Smooth muscle cell (in vitro differentiated cells): ENCODE results near the gene EFS. TPM values are rescaled to one million over a fixed set of nuclear protein-coding genes. Genes with fewer than 3 reads are reported as not detected.

Experiments used
- DNase-seq: peaks from one replicate; lab custom pipeline; 2025; ENCODE audit not compliant: unreplicated experiment; lab: John Stamatoyannopoulos, UW
- H2AFZ ChIP-seq: fragments of 200-600 bp; sonication (generic); 2 replicates; pipeline ENCODE4 v1.6.0; 2016; ENCODE audit warnings: antibody characterized with exemption, low read depth, mild to moderate bottlenecking
- H3F3A ChIP-seq: fragments of 200-600 bp; sonication (generic); 2 replicates; pipeline ENCODE4 v1.6.0; 2017; ENCODE audit warnings: antibody characterized with exemption, low read depth
- H3K27ac ChIP-seq: fragments of 200-600 bp; sonication (generic); 2 replicates; pipeline ENCODE4 v1.5.1; 2016; ENCODE audit warnings: low read depth, mild to moderate bottlenecking
- H3K27me3 ChIP-seq: fragments of 200-600 bp; sonication (generic); 2 replicates; pipeline ENCODE4 v1.6.1; 2016; ENCODE audit warnings: low read depth, mild to moderate bottlenecking
- H3K36me3 ChIP-seq: fragments of 200-600 bp; sonication (generic); 2 replicates; pipeline ENCODE4 v1.5.1; 2016; ENCODE audit warnings: low read depth
- H3K4me1 ChIP-seq: fragments of 200-600 bp; sonication (generic); 2 replicates; pipeline ENCODE4 v1.5.1; 2016; ENCODE audit warnings: low read depth
- H3K4me2 ChIP-seq: fragments of 200-600 bp; sonication (generic); 2 replicates; pipeline ENCODE4 v1.6.0; 2016; ENCODE audit warnings: mild to moderate bottlenecking
- H3K4me3 ChIP-seq: fragments of 200-600 bp; sonication (generic); 2 replicates; pipeline ENCODE4 v1.5.1; 2016; ENCODE audit warnings: mild to moderate bottlenecking
- H3K79me2 ChIP-seq: fragments of 200-600 bp; sonication (generic); 2 replicates; pipeline ENCODE4 v1.6.0; 2016; ENCODE audit warnings: low read depth, mild to moderate bottlenecking
- H3K9ac ChIP-seq: fragments of 200-600 bp; sonication (generic); 2 replicates; pipeline ENCODE4 v1.6.0; 2016; ENCODE audit warnings: low read depth
- H3K9me3 ChIP-seq: fragments of 200-600 bp; sonication (generic); replicated peaks from 2 replicates; pipeline ENCODE4 v1.5.1; 2016; ENCODE audit warnings: low read depth
- H4K20me1 ChIP-seq: fragments of 200-600 bp; sonication (generic); 2 replicates; pipeline ENCODE4 v1.6.0; 2016; ENCODE audit warnings: low read depth
- WGBS: methylation state at CpG from one replicate; pipeline ENCODE4 v1.1.7; 2016; ENCODE audit warnings: low lambda C conversion rate; 5-methylcytosine and 5-hydroxymethylcytosine counted together
- polyA plus RNA-seq: library from polyadenylated mRNA; unstranded; fragments of >200 nt; fragmentation: Nextera tagmentation; extraction: Ambion mirVana; gene quantifications from 2 replicates; pipeline ENCODE4 v1.2.1, GENCODE V29; 2016
- total RNA-seq: library from RNA; depleted of rRNA; stranded (reverse); fragments of >200 nt; gene quantifications from 2 replicates; pipeline ENCODE4 v1.2.3, GENCODE V29; 2014
- TF ChIP-seq, protein P1 (sequence below): fragments of 200-600 bp; sonication (generic); IDR thresholded peaks from 2 replicates; pipeline ENCODE4 v1.5.1; 2017; ENCODE audit warnings: borderline replicate concordance, mild to moderate bottlenecking, antibody characterized with exemption; ENCODE audit not compliant: insufficient read depth, poor library complexity, severe bottlenecking

The EFS gene
- total and polyA plus RNA-seq, 2 experiments from 2014 or later, result 23.9 to 41.3 TPM

DNA sequence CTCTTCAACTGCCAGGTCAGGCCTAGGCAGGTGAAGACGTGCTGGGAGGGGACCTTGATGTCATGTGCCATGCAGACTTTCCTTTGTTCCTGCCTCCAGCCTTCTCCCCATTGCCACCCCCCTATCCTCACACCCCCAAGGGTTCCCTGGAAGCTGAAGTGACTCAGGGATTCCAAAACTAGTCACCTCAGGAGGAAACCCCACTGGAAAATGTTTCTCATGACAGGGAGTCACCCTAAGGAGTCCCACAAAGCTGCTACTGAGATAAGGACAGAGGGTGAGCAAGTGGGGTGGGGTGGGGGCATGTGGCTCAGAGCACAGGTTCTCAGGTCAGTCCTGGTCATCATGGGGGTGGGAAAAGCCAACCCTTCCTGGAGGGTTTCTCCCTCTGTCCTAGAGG is 5.2 kb upstream of the EFS start:
- Histone ChIP-seq H3K79me2 (peaks cover 4% of the 10 kb centered on the region), H3K4me1 (peaks cover 10% of the 10 kb centered on the region), H3K36me3 (no peaks in the 10 kb centered on the region), H3K9ac (no peak overlapping the region), H3K9me3 (no peaks in the 10 kb centered on the region), H3F3A (peaks cover 12% of the 10 kb centered on the region), H4K20me1 (no peaks in the 10 kb centered on the region), H3K27ac (no peak overlapping the region), H3K4me3 (no peak overlapping the region), H3K4me2 (no peak overlapping the region), H3K27me3 (no peaks in the 10 kb centered on the region), H2AFZ (no peak overlapping the region)
- DNase-seq, result no peak
- WGBS, result 60% methylated on average over 1 of the region's 1 CpG
- TF ChIP-seq, protein P1, sequence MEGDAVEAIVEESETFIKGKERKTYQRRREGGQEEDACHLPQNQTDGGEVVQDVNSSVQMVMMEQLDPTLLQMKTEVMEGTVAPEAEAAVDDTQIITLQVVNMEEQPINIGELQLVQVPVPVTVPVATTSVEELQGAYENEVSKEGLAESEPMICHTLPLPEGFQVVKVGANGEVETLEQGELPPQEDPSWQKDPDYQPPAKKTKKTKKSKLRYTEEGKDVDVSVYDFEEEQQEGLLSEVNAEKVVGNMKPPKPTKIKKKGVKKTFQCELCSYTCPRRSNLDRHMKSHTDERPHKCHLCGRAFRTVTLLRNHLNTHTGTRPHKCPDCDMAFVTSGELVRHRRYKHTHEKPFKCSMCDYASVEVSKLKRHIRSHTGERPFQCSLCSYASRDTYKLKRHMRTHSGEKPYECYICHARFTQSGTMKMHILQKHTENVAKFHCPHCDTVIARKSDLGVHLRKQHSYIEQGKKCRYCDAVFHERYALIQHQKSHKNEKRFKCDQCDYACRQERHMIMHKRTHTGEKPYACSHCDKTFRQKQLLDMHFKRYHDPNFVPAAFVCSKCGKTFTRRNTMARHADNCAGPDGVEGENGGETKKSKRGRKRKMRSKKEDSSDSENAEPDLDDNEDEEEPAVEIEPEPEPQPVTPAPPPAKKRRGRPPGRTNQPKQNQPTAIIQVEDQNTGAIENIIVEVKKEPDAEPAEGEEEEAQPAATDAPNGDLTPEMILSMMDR, result no peak

DNA sequence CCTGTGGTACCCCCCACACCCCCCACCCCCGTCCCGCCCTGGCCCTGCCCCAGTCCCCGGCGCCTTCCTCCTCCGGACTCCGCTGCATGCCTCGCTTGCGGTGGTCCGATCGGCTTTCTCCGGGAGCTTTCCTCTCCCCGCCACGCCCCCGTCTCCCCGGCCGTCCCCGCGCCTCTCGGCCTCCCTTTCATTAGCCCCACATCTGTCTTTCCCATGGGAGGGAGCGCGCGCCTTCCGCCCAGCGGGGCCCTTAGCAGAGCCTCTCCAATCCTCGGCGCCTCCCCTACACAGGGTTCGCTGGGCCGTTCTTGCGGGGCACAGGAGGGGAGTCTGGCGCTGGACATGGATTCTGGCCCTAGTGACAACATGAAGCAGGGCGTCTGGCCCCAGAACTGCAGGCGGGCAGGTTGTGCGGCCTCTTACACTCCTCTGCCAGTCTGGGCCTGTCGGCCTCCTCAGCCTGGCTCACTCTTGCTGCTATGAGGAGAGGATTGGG is 1.5 kb upstream of the EFS start:
- Histone ChIP-seq H3K9ac (no peak overlapping the region), H3K4me2 (peak overlapping the region; percentile 97), H3K27me3 (no peaks in the 10 kb centered on the region), H3K4me3 (peak overlapping the region; percentile 80), H3K4me1 (peaks cover 38% of the 10 kb centered on the region), H3F3A (peaks cover 18% of the 10 kb centered on the region), H2AFZ (peak overlapping the region; percentile 46), H4K20me1 (peaks cover 21% of the 10 kb centered on the region), H3K79me2 (peaks cover 41% of the 10 kb centered on the region), H3K36me3 (no peaks in the 10 kb centered on the region), H3K9me3 (no peaks in the 10 kb centered on the region), H3K27ac (peak overlapping the region; percentile 88)
- peak; percentile 82 for DNase-seq
- 7% methylated on average over 12 of the region's 34 CpGs for WGBS
- TF ChIP-seq, protein P1, result no peak

DNA sequence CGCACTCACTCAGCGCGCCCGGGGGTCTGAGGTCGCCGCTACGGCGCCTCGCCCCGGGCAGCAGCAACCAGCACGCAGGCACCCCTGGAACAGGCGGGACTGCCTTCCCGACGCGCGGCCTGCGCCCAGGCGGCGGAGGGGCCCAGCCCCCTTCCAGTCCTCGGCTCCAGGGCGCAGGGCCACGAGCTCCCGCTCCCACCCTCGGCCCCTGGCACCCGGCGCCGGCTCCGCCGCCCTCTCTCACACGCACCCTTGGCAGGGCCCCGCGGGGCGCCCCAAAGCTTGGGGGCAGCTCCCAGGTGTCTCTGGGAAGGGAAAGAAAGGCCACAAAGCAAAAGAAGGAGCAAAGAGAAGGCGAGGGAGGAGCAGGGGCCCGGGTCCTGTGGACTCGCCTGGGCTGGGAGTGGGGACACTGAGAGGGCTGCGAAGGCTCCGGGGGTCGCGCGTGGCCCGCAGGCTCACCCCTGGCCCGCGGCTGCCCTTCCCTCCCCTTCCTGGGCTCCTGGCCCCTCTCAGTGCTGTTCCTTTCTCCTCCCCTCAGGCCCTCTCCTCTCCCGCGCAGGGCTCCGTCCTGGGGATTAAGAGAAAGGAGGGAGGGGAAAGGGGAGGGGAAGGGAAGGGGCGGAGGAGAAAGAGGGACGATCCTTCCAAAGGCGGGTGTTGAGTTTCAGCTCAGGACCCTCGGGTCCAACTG is 907 bp upstream of the EFS start:
- TF ChIP-seq, protein P1, result no peak

More for the DNA sequence above, 907 bp upstream of the EFS start:
- Histone ChIP-seq H3F3A (peaks cover 22% of the 10 kb centered on the region), H3K4me3 (peak overlapping the region; percentile 80), H3K27me3 (no peaks in the 10 kb centered on the region), H3K79me2 (peaks cover 47% of the 10 kb centered on the region), H3K36me3 (no peaks in the 10 kb centered on the region), H2AFZ (peak overlapping the region; percentile 46), H3K27ac (peak overlapping the region; percentile 88), H3K4me1 (peaks cover 43% of the 10 kb centered on the region), H4K20me1 (peaks cover 27% of the 10 kb centered on the region), H3K9ac (peak overlapping the region; percentile 87), H3K4me2 (peak overlapping the region; percentile 97), H3K9me3 (no peaks in the 10 kb centered on the region)
- DNase-seq, result peak; percentile 49
- WGBS, result 2% methylated on average over 40 of the region's 51 CpGs
